Testis (tissue), 3 donors: Measurements from ENCODE around the gene UFL1. TPM values are rescaled to one million over a fixed set of nuclear protein-coding genes. Genes with fewer than 3 reads are reported as not detected.

Source experiments
- DNase-seq: peaks from one replicate; pipeline ENCODE4 v3.0.0-alpha.2; 2019
- H3K27ac ChIP-seq, 2 donors: fragments of 200-600 bp; sonication (generic); one replicate each; pipeline ENCODE4 v1.5.1; 2019
- H3K27me3 ChIP-seq: fragments of 200-600 bp; sonication (generic); one replicate; pipeline ENCODE4 v1.5.1; 2019
- H3K36me3 ChIP-seq: fragments of 200-600 bp; sonication (generic); one replicate; pipeline ENCODE4 v1.5.1; 2017; ENCODE audit warnings: low read depth; ENCODE audit errors: missing control alignments
- H3K4me1 ChIP-seq: fragments of 200-600 bp; sonication (generic); one replicate; pipeline ENCODE4 v1.5.1; 2019
- H3K4me3 ChIP-seq, 2 donors: fragments of 200-600 bp; sonication (generic); one replicate each; pipeline ENCODE4 v1.5.1; 2017 to 2019
- H3K9me3 ChIP-seq: fragments of 200-600 bp; sonication (generic); one replicate; pipeline ENCODE4 v1.5.1; 2017
- CTCF ChIP-seq, 3 experiments: fragments of 450-650 bp in 2 of 3; fragments of 200-600 bp in 1 of 3; sonication (generic) in 1 of 3; IDR thresholded peaks; one replicate each; pipeline ENCODE4 v1.5.1; 2016 to 2019; ENCODE audit warnings: antibody characterized with exemption in 3 of 3, mild to moderate bottlenecking in 2 of 3, moderate library complexity in 1 of 3
- POLR2A ChIP-seq: fragments of 450-650 bp; IDR thresholded peaks from one replicate; pipeline ENCODE4 v1.6.1; 2017; ENCODE audit warnings: antibody characterized with exemption, mild to moderate bottlenecking, moderate library complexity
- WGBS, 2 donors: methylation state at CpG; one replicate each; pipeline ENCODE4 v1.1.5; 2018; 5-methylcytosine and 5-hydroxymethylcytosine counted together
- intact Hi-C: fragments of 100-400 bp; cut with DNase I; formaldehyde crosslinking; loops from one replicate; pipeline ENCODE4 v1.15.1; 2023; ENCODE audit warnings: low total_unique reads
- polyA plus RNA-seq: library from polyadenylated mRNA; stranded (reverse); fragments of 350-450 nt; fragmentation: Illumina TruSeq; extraction: RNeasy Lipid Tissue Mini Kit (QIAGEN cat#74804); gene quantifications from one replicate; pipeline ENCODE4 v1.2.3, GENCODE V29; 2014; ENCODE audit warnings: low read depth, low replicate concordance; ENCODE audit not compliant: insufficient read depth
- total RNA-seq, 2 donors: library from RNA; depleted of rRNA; stranded (reverse); fragments of >200 nt; gene quantifications; one replicate each; pipeline ENCODE4 v1.2.3, GENCODE V29; 2016

Gene UFL1
- total and polyA plus RNA-seq, 3 donors from 2014 or later = 12.4 to 23.8 (median 23.4) TPM

DNA sequence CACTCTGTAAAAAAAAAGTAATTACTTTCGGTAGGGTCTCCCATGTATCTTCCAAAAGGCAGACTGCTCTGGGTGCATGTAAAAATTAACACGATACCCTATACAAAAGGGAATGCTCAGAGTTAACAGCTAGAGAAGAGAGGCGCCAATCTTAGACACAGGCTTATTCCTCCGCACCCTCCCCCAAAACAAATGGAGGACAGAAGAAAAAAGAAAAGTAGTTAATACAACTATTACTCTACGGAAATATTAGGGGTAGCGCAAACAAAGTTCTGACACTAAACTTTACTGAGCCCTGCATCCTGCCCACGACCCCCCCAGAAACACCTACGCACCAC is 331 bp upstream of the UFL1 start:
- H3K27me3 ChIP-seq = no peaks in the 10 kb centered on the region
- TF ChIP-seq POLR2A = no peak
- no peak for TF ChIP-seq CTCF (IDR thresholded peaks at IDR 0.05)
- H3K9me3 ChIP-seq = no peaks in the 10 kb centered on the region
- peak overlapping the region; percentile 85 to 96 for H3K4me3 ChIP-seq
- WGBS, 2 donors = 1% methylated on average over 8 of the region's 8 CpGs
- DNase-seq = no peak
- H3K27ac ChIP-seq = peak overlapping the region; percentile 95 to 98
- no peaks in the 10 kb centered on the region for H3K36me3 ChIP-seq
- peaks cover 12% of the 10 kb centered on the region for H3K4me1 ChIP-seq
- intact Hi-C loops = no loop called here

GRCh38 chr6:96522465-96523009 is 931 bp downstream of the UFL1 start:
- no peak for TF ChIP-seq POLR2A
- no peak for TF ChIP-seq CTCF (IDR thresholded peaks at IDR 0.05)
- no peak for DNase-seq
- peak overlapping the region; percentile 95 to 98 for H3K27ac ChIP-seq
- no peaks in the 10 kb centered on the region for H3K36me3 ChIP-seq
- peak overlapping the region; percentile 85 to 96 for H3K4me3 ChIP-seq
- no peaks in the 10 kb centered on the region for H3K9me3 ChIP-seq
- 1% methylated on average over 5 of the region's 5 CpGs for WGBS, 2 donors
- H3K4me1 ChIP-seq = peaks cover 12% of the 10 kb centered on the region
- H3K27me3 ChIP-seq = no peaks in the 10 kb centered on the region
- intact Hi-C loops = no loop called here

- intact Hi-C loops = no loop called here
- DNase-seq = no peak
- WGBS, 2 donors = 93 to 95% methylated on average over 3 of the region's 3 CpGs
- no peak for TF ChIP-seq POLR2A
- TF ChIP-seq CTCF (IDR thresholded peaks at IDR 0.05) = no peak
- no peaks in the 10 kb centered on the region for H3K36me3 ChIP-seq
- H3K9me3 ChIP-seq = no peaks in the 10 kb centered on the region
- no peak overlapping the region for H3K4me3 ChIP-seq
- H3K4me1 ChIP-seq = peaks cover 5% of the 10 kb centered on the region
- H3K27me3 ChIP-seq = no peaks in the 10 kb centered on the region
- no peak overlapping the region for H3K27ac ChIP-seq
These were observed 6.6 kb downstream of the UFL1 start for GRCh38 chr6:96528193-96528592.

- 71 to 83% methylated on average over 1 of the region's 1 CpG for WGBS, 2 donors
- Histone ChIP-seq H3K4me3 (no peak overlapping the region), H3K4me1 (no peaks in the 10 kb centered on the region), H3K27ac (no peak overlapping the region), H3K36me3 (no peaks in the 10 kb centered on the region), H3K9me3 (no peaks in the 10 kb centered on the region), H3K27me3 (no peaks in the 10 kb centered on the region)
- TF ChIP-seq POLR2A (no peak), CTCF (IDR thresholded peaks at IDR 0.05) (no peak)
- intact Hi-C loops = no loop called here
- DNase-seq = no peak
These were observed 10.8 kb downstream of the UFL1 start for GRCh38 chr6:96532399-96532798.

- intact Hi-C loops = no loop called here
These were observed 16.1 kb downstream of the UFL1 start for GRCh38 chr6:96537726-96538125.

More at GRCh38 chr6:96537726-96538125, 16.1 kb downstream of the UFL1 start:
- no peak for DNase-seq
- no peaks in the 10 kb centered on the region for H3K4me1 ChIP-seq
- TF ChIP-seq POLR2A (no peak), CTCF (IDR thresholded peaks at IDR 0.05) (no peak)
- no peaks in the 10 kb centered on the region for H3K27me3 ChIP-seq
- H3K36me3 ChIP-seq = no peaks in the 10 kb centered on the region
- no peaks in the 10 kb centered on the region for H3K9me3 ChIP-seq
- 74 to 80% methylated on average over 5 of the region's 5 CpGs for WGBS, 2 donors
- H3K27ac ChIP-seq = no peak overlapping the region
- no peak overlapping the region for H3K4me3 ChIP-seq
